GM23338 (cell line): ENCODE results near the gene CLEC4E.

Experiments
- POLR2AphosphoS5 ChIP-seq: IDR thresholded peaks from 2 replicates; pipeline ENCODE4 v1.6.1; 2016; ENCODE audit warnings: antibody characterized with exemption, low read depth
- STAT1 ChIP-seq: IDR thresholded peaks from one replicate; pipeline ENCODE4 v1.6.1; 2016; ENCODE audit warnings: antibody characterized with exemption; ENCODE audit not compliant: unreplicated experiment
- TF ChIP-seq, protein P1 (sequence below): IDR thresholded peaks from one replicate; pipeline ENCODE4 v1.6.1; 2018; ENCODE audit warnings: antibody characterized with exemption; ENCODE audit not compliant: unreplicated experiment
- TF ChIP-seq, protein P2 (sequence below), 2 experiments: fragments of 200-600 bp in 1 of 2; sonication (generic) in 1 of 2; conservative IDR thresholded peaks; 2 replicates each; pipeline versions ENCODE4 v1.5.1 to v1.6.1; 2016 to 2017; ENCODE audit warnings: antibody characterized with exemption in 2 of 2, low read depth in 2 of 2, mild to moderate bottlenecking in 2 of 2, moderate library complexity in 1 of 2

DNA sequence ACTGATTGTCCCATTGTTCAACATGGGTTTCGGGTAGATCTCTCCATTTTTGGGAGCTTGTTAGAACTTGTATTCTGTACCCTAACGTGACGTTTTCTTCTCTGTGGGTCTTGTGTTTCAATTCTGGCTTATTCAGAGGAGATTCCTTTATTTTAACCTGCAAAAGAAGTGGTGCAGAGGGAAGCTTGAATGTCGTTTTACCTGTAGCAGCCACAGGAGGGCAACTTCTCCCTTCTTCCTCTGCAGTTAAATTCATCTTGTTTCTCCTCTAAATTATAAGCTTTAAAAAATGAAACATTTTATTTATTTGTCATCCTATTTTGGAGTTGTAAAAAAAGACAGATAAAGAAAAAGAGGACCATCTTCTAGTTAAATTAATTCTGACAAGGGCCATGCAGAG lies 41.1 kb downstream of the CLEC4E start:
- TF ChIP-seq POLR2AphosphoS5 (no peak), STAT1 (no peak)
- TF ChIP-seq, protein P1, sequence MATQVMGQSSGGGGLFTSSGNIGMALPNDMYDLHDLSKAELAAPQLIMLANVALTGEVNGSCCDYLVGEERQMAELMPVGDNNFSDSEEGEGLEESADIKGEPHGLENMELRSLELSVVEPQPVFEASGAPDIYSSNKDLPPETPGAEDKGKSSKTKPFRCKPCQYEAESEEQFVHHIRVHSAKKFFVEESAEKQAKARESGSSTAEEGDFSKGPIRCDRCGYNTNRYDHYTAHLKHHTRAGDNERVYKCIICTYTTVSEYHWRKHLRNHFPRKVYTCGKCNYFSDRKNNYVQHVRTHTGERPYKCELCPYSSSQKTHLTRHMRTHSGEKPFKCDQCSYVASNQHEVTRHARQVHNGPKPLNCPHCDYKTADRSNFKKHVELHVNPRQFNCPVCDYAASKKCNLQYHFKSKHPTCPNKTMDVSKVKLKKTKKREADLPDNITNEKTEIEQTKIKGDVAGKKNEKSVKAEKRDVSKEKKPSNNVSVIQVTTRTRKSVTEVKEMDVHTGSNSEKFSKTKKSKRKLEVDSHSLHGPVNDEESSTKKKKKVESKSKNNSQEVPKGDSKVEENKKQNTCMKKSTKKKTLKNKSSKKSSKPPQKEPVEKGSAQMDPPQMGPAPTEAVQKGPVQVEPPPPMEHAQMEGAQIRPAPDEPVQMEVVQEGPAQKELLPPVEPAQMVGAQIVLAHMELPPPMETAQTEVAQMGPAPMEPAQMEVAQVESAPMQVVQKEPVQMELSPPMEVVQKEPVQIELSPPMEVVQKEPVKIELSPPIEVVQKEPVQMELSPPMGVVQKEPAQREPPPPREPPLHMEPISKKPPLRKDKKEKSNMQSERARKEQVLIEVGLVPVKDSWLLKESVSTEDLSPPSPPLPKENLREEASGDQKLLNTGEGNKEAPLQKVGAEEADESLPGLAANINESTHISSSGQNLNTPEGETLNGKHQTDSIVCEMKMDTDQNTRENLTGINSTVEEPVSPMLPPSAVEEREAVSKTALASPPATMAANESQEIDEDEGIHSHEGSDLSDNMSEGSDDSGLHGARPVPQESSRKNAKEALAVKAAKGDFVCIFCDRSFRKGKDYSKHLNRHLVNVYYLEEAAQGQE = no peak
- TF ChIP-seq, protein P2, sequence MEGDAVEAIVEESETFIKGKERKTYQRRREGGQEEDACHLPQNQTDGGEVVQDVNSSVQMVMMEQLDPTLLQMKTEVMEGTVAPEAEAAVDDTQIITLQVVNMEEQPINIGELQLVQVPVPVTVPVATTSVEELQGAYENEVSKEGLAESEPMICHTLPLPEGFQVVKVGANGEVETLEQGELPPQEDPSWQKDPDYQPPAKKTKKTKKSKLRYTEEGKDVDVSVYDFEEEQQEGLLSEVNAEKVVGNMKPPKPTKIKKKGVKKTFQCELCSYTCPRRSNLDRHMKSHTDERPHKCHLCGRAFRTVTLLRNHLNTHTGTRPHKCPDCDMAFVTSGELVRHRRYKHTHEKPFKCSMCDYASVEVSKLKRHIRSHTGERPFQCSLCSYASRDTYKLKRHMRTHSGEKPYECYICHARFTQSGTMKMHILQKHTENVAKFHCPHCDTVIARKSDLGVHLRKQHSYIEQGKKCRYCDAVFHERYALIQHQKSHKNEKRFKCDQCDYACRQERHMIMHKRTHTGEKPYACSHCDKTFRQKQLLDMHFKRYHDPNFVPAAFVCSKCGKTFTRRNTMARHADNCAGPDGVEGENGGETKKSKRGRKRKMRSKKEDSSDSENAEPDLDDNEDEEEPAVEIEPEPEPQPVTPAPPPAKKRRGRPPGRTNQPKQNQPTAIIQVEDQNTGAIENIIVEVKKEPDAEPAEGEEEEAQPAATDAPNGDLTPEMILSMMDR (conservative IDR thresholded peaks at IDR 0.05; ENCODE audit: low read depth in 2 of 2) = peak; percentile 52 to 58
